HG02970 (cell line): ENCODE measurements around the gene PRAMEF17.
"Not testable (repeated sequence)": the region's sequence is repeated elsewhere in the genome, so short reads cannot be mapped to it uniquely, and the experiment has no call there.

Experiments
- ATAC-seq: cut with Tn5 transposase; IDR thresholded peaks from one replicate; pipeline ENCODE4 v1.9.1; 2021; ENCODE audit warnings: mild to moderate bottlenecking, moderate library complexity, moderate number of reproducible peaks; ENCODE audit not compliant: unreplicated experiment, low FRiP score

PRAMEF17 gene

GRCh38 chr1:13389332-13389731 is at the start of gene PRAMEF17:
Gene PRAMEF17, plus strand, starts transcription at chr1:13389632. Its CDS starts 26 bp downstream, at chr1:13389658.
- not testable (repeated sequence) for ATAC-seq

GRCh38 chr1:13342496-13342895 is 46.9 kb upstream of the PRAMEF17 start:
- ATAC-seq = not testable (repeated sequence)

GRCh38 chr1:13347034-13347433 is 42.4 kb upstream of the PRAMEF17 start, which contains the start of gene PRAMEF14:
Gene PRAMEF14, minus strand, starts transcription at chr1:13347134. Its CDS starts 1,820 bp downstream, at chr1:13345314.
- ATAC-seq = not testable (repeated sequence)

GRCh38 chr1:13353476-13353875 is 36.0 kb upstream of the PRAMEF17 start:
- ATAC-seq = not testable (repeated sequence)

- not testable (repeated sequence) for ATAC-seq
These were observed 35.0 kb upstream of the PRAMEF17 start for GRCh38 chr1:13354475-13354874.

GRCh38 chr1:13356774-13357173 is 32.7 kb upstream of the PRAMEF17 start:
- not testable (repeated sequence) for ATAC-seq

GRCh38 chr1:13362364-13362763 is 27.1 kb upstream of the PRAMEF17 start:
- not testable (repeated sequence) for ATAC-seq

GRCh38 chr1:13364928-13365327 is 24.5 kb upstream of the PRAMEF17 start:
- not testable (repeated sequence) for ATAC-seq

- not testable (repeated sequence) for ATAC-seq
These were observed 22.9 kb upstream of the PRAMEF17 start for GRCh38 chr1:13366536-13366935.

GRCh38 chr1:13368544-13368943 is 20.9 kb upstream of the PRAMEF17 start:
- not testable (repeated sequence) for ATAC-seq

- not testable (repeated sequence) for ATAC-seq
These were observed 10.4 kb upstream of the PRAMEF17 start for GRCh38 chr1:13378983-13379382.

- ATAC-seq = not testable (repeated sequence)
These were observed 9.1 kb upstream of the PRAMEF17 start for GRCh38 chr1:13380380-13380779.

GRCh38 chr1:13393004-13393403 is 3.6 kb downstream of the PRAMEF17 start:
- not testable (repeated sequence) for ATAC-seq

- ATAC-seq = not testable (repeated sequence)
These were observed 5.3 kb downstream of the PRAMEF17 start for GRCh38 chr1:13394761-13395160.

- ATAC-seq = not testable (repeated sequence)
These were observed 5.9 kb downstream of the PRAMEF17 start for GRCh38 chr1:13395311-13395710.

- no peak for ATAC-seq
These were observed 18.4 kb downstream of the PRAMEF17 start for GRCh38 chr1:13407811-13408210.

GRCh38 chr1:13410150-13410549 is 20.7 kb downstream of the PRAMEF17 start, which contains the start of gene PRAMEF20:
Gene PRAMEF20, plus strand, starts transcription at chr1:13410450. Its CDS starts 5,905 bp downstream, at chr1:13416355.
- ATAC-seq = not testable (repeated sequence)

GRCh38 chr1:13430495-13430894 is 41.1 kb downstream of the PRAMEF17 start:
- ATAC-seq = no peak

- ATAC-seq = no peak
These were observed 42.8 kb downstream of the PRAMEF17 start for GRCh38 chr1:13432251-13432650.

- ATAC-seq = not testable (repeated sequence)
These were observed 44.4 kb downstream of the PRAMEF17 start for GRCh38 chr1:13433694-13434358.

- ATAC-seq = no peak
These were observed 46.0 kb downstream of the PRAMEF17 start for GRCh38 chr1:13435458-13435857.
